ENCODE results near the gene B4GALNT3. TPM values are rescaled to one million over a fixed set of nuclear protein-coding genes. Genes with fewer than 3 reads are reported as not detected.

B4GALNT3 gene
- total and polyA plus RNA-seq, 3 donors from 2014 or later: 16.7 to 34.6 (median 24.3) TPM

DNA sequence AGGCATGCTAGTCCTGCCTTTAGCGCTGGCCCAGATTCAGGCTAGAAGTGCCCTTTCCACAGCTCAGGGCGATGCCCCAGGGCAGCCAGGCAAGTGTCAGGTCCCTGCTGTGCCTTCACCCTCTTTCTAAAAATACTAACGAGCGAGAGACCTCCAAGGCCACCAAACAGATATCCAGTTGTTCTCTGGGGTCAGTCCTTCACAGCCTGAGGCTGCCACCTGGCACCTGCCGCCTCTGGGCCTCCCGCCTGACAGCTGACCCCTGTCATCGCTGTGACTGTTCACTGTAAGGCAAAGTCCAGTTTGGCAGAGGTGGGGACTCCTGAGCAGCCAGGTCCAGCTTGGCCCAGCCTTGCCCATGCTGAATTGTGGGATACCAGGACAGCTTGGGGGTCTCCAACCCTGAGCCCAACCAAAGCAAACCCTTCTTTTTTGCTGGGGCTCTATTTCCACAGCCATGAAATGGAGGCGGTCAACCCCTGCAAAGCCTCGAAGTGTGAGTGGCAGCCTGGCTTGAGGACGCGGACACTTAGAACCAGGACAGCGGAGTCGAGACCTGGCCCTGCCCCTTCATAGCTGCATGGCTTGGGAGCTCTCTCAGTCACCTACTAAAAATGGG, 123.6 kb downstream of the B4GALNT3 start:
- WGBS, 2 donors: 68 to 72% methylated on average over 7 to 13 of the region's 13 CpGs
- intact Hi-C loops (cut with DNase I; ENCODE audit: low total_unique reads): no loop called here
- Histone ChIP-seq H3K9me3 (no peaks in the 10 kb centered on the region), H3K4me1 (no peaks in the 10 kb centered on the region), H3K4me3 (no peak overlapping the region), H3K36me3 (ENCODE audit: low read depth, missing control alignments) (no peaks in the 10 kb centered on the region), H3K27ac (no peak overlapping the region), H3K27me3 (no peaks in the 10 kb centered on the region)
- no peak for DNase-seq
- TF ChIP-seq CTCF (IDR thresholded peaks at IDR 0.05) (no peak), POLR2A (IDR thresholded peaks at IDR 0.05) (no peak)

GRCh38 chr12:585062-586061, 125.6 kb downstream of the B4GALNT3 start:
- Histone ChIP-seq H3K36me3 (ENCODE audit: low read depth, missing control alignments) (no peaks in the 10 kb centered on the region), H3K27me3 (no peaks in the 10 kb centered on the region), H3K27ac (no peak overlapping the region), H3K4me3 (no peak overlapping the region), H3K4me1 (no peaks in the 10 kb centered on the region), H3K9me3 (no peaks in the 10 kb centered on the region)
- intact Hi-C loops (cut with DNase I; ENCODE audit: low total_unique reads): no loop called here
- TF ChIP-seq CTCF (IDR thresholded peaks at IDR 0.05) (no peak), POLR2A (IDR thresholded peaks at IDR 0.05) (no peak)
- WGBS, 2 donors: 71 to 74% methylated on average over 30 of the region's 30 CpGs
- no peak for DNase-seq

DNA sequence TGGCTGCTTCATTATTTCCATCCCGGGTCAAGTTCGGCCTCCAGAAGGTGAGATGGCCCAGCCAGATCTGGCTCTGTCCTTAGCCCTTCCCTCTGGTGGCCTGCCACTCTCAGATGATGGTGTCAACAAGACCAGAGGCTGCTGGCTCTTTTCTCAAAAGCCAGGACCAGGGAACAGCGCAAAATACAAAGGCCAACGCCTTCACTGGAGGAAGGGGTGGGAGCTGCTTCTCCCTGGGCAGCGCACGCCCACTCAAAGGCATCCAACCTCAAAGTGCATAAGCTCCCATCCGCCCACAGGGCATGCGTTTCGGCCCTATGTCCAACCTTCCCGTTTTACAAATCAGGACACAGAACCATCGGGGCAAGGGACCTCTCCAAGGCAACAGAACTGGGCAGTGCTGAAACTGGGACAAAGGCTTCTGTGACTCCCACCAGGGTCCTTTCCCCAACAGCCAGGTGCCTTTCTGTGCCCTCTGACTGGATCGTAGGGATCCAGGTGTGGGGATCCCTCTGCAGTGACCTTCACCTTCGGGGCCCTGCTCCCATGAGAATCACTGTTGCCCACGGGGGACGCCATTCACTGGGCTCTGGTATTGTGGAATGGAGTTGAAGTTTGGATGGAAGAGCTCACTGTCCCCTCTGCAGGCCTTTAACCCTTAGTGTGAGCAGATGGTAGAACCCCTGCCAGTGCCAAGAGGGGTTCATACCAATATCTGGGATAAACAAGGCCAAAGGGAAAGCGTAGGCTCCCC, 126.8 kb downstream of the B4GALNT3 start:
- Histone ChIP-seq H3K27me3 (no peaks in the 10 kb centered on the region), H3K4me1 (peaks cover 3% of the 10 kb centered on the region), H3K9me3 (no peaks in the 10 kb centered on the region), H3K27ac (no peak overlapping the region), H3K36me3 (ENCODE audit: low read depth, missing control alignments) (no peaks in the 10 kb centered on the region), H3K4me3 (no peak overlapping the region)
- intact Hi-C loops (cut with DNase I; ENCODE audit: low total_unique reads): no loop called here
- TF ChIP-seq CTCF (IDR thresholded peaks at IDR 0.05) (no peak), POLR2A (IDR thresholded peaks at IDR 0.05) (no peak)
- DNase-seq: no peak
- 82 to 88% methylated on average over 13 to 16 of the region's 16 CpGs for WGBS, 2 donors

DNA sequence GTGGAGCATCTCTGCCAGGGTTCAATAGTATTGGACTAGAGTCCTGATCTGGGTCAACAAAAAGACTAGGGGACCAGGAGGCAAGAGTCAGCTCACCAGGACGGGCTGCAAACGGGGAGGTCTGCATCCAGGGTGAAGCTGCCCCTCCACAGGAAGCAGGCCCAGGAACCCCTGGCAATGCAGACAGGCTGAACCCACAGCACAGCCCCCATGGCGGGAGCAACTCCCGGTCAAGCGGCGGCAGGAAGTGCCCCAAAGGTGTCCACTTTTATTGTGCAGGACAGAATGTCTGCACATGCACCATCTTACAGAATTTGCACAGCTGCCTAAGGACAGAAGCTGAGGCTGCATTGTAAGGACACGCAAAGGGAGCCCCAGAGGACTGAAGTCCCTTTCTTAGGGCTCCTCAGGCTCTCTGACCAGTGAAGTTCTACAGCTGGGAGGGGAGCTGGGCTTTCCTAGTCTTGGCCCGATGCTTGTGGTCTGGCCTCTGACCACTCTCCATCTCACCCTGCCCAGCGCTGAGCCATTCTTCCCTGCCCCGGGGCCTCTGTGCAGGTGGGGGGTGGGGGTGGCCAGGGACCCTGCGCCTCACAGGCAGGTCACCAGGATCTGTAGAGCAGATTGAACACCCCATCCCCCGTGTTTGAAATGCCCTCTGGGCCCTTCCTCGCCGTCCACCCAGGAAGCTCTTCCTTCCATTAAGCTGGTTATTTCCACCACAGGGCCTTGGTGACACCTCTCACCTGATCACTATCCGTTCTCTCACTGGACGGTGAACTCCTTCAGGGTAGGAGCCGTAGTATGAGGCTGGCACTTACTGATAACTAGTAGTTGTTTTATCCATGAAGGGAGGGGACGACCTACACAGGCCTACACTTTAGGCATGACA, 127.6 kb downstream of the B4GALNT3 start:
- DNase-seq: no peak
- TF ChIP-seq CTCF (IDR thresholded peaks at IDR 0.05) (no peak), POLR2A (IDR thresholded peaks at IDR 0.05) (no peak)
- intact Hi-C loops (cut with DNase I; ENCODE audit: low total_unique reads): no loop called here
- H3K27me3 ChIP-seq: no peaks in the 10 kb centered on the region
- H3K9me3 ChIP-seq: no peaks in the 10 kb centered on the region
- H3K36me3 ChIP-seq (ENCODE audit: low read depth, missing control alignments): no peaks in the 10 kb centered on the region
- WGBS, 2 donors: 85 to 88% methylated on average over 10 to 18 of the region's 18 CpGs
- H3K4me3 ChIP-seq: no peak overlapping the region
- peaks cover 10% of the 10 kb centered on the region for H3K4me1 ChIP-seq
- H3K27ac ChIP-seq: no peak overlapping the region
